ENCODE data around the gene KLK6. TPM values are rescaled to one million over a fixed set of nuclear protein-coding genes. Genes with fewer than 3 reads are reported as not detected.

The KLK6 gene
- total and polyA plus RNA-seq, 8 donors: 0.15 to 0.47 (median 0.29) TPM; not detected in 2

DNA sequence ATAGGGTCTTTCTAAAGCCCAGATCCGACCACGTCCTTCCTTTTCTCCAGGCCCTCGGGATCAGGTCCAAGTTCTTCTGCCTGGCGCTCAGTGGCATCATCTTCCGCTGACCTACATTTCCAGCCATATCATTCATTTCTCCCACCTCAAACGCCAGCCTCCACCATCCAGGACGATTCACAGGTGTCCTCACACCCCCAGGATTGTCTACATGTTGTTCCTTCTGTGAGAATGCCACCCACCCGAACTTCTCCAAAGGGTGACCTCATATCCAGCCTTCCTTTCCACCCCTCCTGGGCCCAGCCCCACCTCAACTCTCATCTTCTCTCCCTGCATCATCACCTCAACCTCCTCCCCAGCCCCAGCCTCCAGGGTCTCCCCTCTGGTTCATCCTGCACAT, 11.8 kb downstream of the KLK6 start:
- Histone ChIP-seq H3K4me1 (no peaks in the 10 kb centered on the region), H3K27ac (no peak overlapping the region), H3K9me3 (no peaks in the 10 kb centered on the region), H3K4me3 (no peak overlapping the region), H3K27me3 (peaks cover 0 to 34% of the 10 kb centered on the region in 2 donors), H3K36me3 (no peaks in the 10 kb centered on the region)
- intact Hi-C loops (cut with DNase I): no loop called here
- DNase-seq (no peak), ATAC-seq (no peak)
- TF ChIP-seq, protein P1, sequence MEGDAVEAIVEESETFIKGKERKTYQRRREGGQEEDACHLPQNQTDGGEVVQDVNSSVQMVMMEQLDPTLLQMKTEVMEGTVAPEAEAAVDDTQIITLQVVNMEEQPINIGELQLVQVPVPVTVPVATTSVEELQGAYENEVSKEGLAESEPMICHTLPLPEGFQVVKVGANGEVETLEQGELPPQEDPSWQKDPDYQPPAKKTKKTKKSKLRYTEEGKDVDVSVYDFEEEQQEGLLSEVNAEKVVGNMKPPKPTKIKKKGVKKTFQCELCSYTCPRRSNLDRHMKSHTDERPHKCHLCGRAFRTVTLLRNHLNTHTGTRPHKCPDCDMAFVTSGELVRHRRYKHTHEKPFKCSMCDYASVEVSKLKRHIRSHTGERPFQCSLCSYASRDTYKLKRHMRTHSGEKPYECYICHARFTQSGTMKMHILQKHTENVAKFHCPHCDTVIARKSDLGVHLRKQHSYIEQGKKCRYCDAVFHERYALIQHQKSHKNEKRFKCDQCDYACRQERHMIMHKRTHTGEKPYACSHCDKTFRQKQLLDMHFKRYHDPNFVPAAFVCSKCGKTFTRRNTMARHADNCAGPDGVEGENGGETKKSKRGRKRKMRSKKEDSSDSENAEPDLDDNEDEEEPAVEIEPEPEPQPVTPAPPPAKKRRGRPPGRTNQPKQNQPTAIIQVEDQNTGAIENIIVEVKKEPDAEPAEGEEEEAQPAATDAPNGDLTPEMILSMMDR (IDR thresholded peaks at IDR 0.05): no peak

DNA sequence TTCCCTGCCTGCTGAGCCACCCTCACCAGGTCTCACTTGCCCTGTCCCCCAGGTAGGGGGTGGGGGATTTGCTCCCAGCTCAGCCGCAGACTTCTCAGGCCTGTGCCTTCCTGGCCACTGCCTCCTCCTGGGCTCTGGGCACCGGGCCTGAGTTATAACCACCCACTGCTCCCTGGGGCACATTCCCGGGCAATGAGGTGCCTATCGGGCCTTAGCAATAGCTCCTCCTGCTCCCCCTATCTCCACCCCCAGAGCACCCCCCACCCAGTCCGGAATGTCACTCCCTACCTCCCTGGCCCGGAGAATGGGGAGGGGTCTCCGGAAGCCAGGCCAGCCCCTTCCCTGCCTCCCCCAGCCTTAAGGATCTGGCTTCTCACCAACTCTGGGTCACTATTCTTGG, 16.5 kb downstream of the KLK6 start, which contains the start of gene KLK5:
TSS of gene KLK5 (minus strand) at position 129 of the 400 bp plus-strand sequence. CDS start 381 bp downstream, outside the sequence.
- ATAC-seq (no peak), DNase-seq (no peak)
- Histone ChIP-seq H3K36me3 (no peaks in the 10 kb centered on the region), H3K9me3 (no peaks in the 10 kb centered on the region), H3K4me3 (no peak within 1 kb of the TSS), H3K27ac (no peak within 1 kb of the TSS), H3K4me1 (no peaks in the 10 kb centered on the region), H3K27me3 (peaks cover 0 to 40% of the 10 kb centered on the region in 2 donors)
- TF ChIP-seq, protein P1 (IDR thresholded peaks at IDR 0.05): no peak
- intact Hi-C loops (cut with DNase I): no loop called here

DNA sequence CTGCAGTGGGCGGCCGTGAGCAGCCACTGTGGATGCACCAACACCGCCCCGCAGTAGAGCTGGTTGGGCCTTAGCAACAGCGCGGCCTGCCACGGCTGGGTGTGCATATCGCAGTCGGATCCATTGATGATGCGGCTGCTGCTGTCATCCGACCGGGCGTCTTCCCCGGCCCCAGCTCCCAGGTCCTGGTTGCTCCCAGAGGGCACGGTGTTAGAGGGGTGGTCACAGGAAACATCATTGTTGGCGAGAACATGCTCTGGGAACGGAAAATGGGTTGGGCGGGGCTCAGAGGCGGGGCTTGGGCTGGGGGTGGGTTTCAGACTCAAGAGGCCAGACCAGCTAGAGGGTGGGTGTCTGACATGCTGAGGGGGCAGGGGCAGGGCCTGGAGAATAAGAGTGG, 19.5 kb downstream of the KLK6 start:
- no peaks in the 10 kb centered on the region for H3K4me1 ChIP-seq
- peaks cover 0 to 41% of the 10 kb centered on the region in 2 donors for H3K27me3 ChIP-seq
- H3K9me3 ChIP-seq: no peaks in the 10 kb centered on the region
- H3K36me3 ChIP-seq: no peaks in the 10 kb centered on the region
- DNase-seq: no peak
- TF ChIP-seq, protein P1 (IDR thresholded peaks at IDR 0.05): no peak
- ATAC-seq: no peak
- intact Hi-C loops (cut with DNase I): no loop called here
- no peak overlapping the region for H3K27ac ChIP-seq
- H3K4me3 ChIP-seq: no peak overlapping the region

DNA sequence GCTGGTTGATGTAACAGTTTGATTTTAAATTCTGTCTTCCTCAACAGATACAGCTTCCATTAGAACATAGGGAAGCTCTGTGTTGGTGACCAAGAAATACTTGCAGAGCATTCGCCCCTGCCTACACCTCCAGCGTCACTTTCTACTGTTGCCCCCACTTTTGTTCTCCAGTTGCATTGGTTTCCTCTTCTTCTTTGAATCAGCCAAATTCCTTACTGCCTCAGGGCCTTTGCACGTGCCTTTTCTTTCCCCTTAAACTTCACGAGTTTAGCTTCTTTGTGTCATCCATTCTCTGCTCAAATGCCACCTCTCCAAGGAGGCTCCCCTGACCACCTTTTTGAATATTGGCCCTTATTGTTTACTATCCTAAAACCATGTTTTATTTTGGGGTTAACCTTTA, 22.3 kb downstream of the KLK6 start:
- intact Hi-C loops (cut with DNase I): no loop called here
- no peak for DNase-seq
- TF ChIP-seq, protein P1 (IDR thresholded peaks at IDR 0.05): no peak
- Histone ChIP-seq H3K4me3 (no peak overlapping the region), H3K4me1 (no peaks in the 10 kb centered on the region), H3K27ac (no peak overlapping the region), H3K27me3 (peaks cover 0 to 33% of the 10 kb centered on the region in 2 donors), H3K9me3 (no peaks in the 10 kb centered on the region), H3K36me3 (no peaks in the 10 kb centered on the region)
- no peak for ATAC-seq

DNA sequence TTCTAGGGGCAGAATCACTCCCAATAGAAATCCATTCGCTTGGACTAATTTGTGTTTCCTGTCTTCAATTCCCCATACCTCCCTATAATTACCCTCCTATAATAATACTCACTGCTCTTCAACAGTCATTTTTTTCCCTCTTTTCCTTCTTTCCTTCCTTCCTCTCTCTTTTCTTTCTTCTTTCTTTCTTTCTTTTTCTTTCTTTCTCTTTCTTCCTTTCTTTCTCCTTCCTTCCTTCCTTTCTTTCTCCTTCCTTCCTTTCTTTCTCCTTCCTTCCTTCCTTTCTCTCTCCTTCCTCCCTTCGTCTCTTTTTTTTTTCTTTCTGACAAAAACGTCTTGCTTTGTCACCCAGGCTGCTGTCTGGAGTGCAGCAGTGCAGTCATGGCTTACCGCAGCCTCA, 24.6 kb downstream of the KLK6 start:
- ATAC-seq: no peak
- intact Hi-C loops (cut with DNase I): no loop called here
- no peaks in the 10 kb centered on the region for H3K4me1 ChIP-seq
- no peaks in the 10 kb centered on the region for H3K36me3 ChIP-seq
- H3K9me3 ChIP-seq: no peaks in the 10 kb centered on the region
- no peak overlapping the region for H3K27ac ChIP-seq
- no peak for DNase-seq
- TF ChIP-seq, protein P1 (IDR thresholded peaks at IDR 0.05): no peak
- H3K27me3 ChIP-seq: peaks cover 0 to 29% of the 10 kb centered on the region in 2 donors
- H3K4me3 ChIP-seq: no peak overlapping the region
